PFSK-1 (cell line): ENCODE results near the gene IFT122.

Experiments
- POLR2AphosphoS5 ChIP-seq: IDR thresholded peaks from 2 replicates; pipeline ENCODE4 v1.6.1; 2012; ENCODE audit warnings: low read depth, mild to moderate bottlenecking, control low read depth, low read length, moderate library complexity
- SIN3A ChIP-seq: IDR thresholded peaks from 2 replicates; pipeline ENCODE4 v1.6.1; 2012; ENCODE audit warnings: mild to moderate bottlenecking, low read length, moderate library complexity, borderline replicate concordance; ENCODE audit not compliant: insufficient read depth
- TF ChIP-seq, protein P1 (sequence below), 2 experiments: IDR thresholded peaks; 2 replicates each; pipeline versions ENCODE4 v1.6.1 to v1.8.0; 2011 to 2012; ENCODE audit warnings: low read depth in 2 of 2, low read length in 2 of 2, control low read depth in 1 of 2, inconsistent platforms in 1 of 2, mild to moderate bottlenecking in 1 of 2, moderate library complexity in 1 of 2; ENCODE audit not compliant: insufficient read depth in 1 of 2

DNA sequence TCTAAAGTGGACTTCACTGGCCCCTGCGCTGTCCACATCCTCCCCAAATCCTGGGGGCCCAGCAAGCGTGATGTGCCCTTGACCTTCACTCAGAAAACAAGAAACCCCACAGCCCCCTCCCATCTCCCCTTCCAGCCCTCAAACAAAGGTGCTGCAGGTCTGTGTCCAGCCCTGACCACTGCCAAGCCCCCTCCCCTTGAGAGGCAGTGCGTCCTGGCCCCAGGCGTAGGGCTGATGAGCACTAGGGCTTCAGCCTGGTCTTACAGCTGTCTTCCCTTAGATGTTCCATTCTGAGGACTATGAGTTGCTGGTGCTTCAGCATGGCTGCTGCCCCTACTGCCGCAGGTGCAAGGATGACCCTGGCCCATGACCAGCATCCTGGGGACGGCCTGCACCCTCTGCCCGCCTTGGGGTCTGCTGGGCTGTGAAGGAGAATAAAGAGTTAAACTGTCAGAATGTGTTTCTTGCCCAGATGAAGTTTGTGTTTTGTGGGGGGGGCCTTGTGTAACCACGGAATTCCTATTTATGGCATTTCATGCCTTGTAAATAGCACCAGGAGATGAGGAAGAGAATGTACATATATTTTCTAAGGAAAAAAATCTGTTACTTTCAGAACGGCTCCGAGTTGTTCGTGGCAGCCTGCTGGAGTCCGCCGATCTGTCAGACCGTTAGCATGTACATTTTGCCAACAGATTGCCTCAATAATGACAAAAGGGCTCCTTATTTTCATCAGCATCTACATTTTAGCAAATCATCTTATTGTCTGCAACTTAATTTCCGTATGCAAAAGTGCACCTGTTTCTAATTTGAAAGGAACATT lies 80.1 kb downstream of the IFT122 start:
- TF ChIP-seq, protein P1, sequence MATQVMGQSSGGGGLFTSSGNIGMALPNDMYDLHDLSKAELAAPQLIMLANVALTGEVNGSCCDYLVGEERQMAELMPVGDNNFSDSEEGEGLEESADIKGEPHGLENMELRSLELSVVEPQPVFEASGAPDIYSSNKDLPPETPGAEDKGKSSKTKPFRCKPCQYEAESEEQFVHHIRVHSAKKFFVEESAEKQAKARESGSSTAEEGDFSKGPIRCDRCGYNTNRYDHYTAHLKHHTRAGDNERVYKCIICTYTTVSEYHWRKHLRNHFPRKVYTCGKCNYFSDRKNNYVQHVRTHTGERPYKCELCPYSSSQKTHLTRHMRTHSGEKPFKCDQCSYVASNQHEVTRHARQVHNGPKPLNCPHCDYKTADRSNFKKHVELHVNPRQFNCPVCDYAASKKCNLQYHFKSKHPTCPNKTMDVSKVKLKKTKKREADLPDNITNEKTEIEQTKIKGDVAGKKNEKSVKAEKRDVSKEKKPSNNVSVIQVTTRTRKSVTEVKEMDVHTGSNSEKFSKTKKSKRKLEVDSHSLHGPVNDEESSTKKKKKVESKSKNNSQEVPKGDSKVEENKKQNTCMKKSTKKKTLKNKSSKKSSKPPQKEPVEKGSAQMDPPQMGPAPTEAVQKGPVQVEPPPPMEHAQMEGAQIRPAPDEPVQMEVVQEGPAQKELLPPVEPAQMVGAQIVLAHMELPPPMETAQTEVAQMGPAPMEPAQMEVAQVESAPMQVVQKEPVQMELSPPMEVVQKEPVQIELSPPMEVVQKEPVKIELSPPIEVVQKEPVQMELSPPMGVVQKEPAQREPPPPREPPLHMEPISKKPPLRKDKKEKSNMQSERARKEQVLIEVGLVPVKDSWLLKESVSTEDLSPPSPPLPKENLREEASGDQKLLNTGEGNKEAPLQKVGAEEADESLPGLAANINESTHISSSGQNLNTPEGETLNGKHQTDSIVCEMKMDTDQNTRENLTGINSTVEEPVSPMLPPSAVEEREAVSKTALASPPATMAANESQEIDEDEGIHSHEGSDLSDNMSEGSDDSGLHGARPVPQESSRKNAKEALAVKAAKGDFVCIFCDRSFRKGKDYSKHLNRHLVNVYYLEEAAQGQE (IDR thresholded peaks at IDR 0.05; ENCODE audit: insufficient read depth in 1 of 2, low read depth in 2 of 2, low read length in 2 of 2) = no peak
- TF ChIP-seq POLR2AphosphoS5 = no peak
- TF ChIP-seq SIN3A = no peak
